GM19328 (cell line): ENCODE data around the gene PRKCE.

ENCODE experiments used
- ATAC-seq: cut with Tn5 transposase; IDR thresholded peaks from one replicate; pipeline ENCODE4 v1.9.1; 2021; ENCODE audit warnings: mild to moderate bottlenecking, moderate library complexity; ENCODE audit not compliant: unreplicated experiment

Gene PRKCE

DNA sequence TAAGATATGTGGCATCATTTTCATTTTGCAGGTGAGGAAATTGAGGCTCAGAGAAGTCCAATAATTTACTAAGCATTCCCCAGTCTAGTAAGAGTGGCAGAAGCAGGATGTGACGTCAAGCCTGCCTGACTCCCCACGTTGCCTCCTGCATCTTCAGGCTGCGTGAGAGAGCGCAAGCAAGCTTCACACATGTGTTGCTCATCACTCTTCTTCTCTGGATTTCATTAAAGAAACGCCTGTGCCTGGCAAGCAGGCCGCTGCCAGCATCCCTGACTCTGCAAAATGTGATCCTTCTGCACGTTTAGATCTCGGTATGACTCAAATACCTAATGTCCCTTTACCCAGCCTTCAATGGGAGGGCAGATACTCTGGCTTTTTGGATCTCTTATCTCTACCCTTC, 96.8 kb downstream of the PRKCE start:
- no peak for ATAC-seq

DNA sequence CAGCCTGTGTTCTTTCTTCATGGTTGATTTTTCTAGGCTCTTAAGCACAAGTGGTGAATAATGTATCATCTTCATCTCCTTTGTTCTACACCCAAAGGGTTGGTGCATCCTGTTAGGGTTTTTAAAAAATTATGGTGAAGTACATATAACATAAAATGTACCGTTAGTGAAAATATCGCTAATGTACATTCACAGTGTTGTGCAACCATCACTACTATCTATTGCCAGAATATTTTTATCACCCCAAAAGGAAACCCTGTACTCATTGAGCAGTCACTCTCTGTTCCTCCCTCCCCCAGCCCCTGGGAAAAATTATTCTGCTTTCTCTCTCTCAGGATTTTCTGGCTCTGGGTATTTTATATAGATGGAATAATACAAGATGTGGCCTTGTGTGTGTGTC, 98.5 kb downstream of the PRKCE start:
- no peak for ATAC-seq

DNA sequence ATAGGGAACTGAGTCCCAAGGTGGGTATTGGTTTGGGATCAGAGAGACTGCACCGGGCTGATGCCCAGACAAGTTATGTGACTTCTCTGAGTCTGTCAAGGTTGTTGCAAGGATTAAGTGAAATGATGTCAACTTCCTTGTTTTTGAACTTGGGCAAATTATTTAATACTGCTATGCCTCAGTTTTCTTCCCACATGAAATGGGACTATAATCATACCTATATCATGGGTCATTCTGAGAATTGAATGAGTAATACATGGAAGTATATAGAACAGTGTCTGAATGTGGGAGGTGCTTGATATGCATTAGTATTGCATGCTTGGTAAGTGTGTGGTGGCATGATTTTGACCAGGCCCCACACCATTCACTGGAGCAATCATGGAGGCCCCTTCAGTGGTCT, 99.0 kb downstream of the PRKCE start:
- ATAC-seq: no peak

DNA sequence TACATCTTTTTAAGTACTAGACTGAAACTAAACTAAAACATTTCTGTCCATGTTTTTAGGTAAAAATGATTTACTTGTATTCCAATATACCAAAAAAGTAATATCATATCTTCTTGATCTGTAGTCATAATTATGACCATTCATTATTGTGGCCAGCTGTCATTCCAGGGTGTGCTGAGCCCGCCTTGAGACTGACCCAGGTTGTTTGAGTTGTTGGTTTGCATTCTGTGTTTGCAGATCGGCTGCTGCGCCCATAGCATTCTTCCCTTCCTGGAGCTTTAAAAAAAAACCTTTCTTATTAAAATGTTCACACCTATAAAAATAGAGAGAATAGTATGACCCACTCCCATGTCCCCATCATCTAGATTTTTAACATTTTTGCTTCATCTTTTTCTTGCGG, 101.9 kb downstream of the PRKCE start:
- ATAC-seq: no peak

DNA sequence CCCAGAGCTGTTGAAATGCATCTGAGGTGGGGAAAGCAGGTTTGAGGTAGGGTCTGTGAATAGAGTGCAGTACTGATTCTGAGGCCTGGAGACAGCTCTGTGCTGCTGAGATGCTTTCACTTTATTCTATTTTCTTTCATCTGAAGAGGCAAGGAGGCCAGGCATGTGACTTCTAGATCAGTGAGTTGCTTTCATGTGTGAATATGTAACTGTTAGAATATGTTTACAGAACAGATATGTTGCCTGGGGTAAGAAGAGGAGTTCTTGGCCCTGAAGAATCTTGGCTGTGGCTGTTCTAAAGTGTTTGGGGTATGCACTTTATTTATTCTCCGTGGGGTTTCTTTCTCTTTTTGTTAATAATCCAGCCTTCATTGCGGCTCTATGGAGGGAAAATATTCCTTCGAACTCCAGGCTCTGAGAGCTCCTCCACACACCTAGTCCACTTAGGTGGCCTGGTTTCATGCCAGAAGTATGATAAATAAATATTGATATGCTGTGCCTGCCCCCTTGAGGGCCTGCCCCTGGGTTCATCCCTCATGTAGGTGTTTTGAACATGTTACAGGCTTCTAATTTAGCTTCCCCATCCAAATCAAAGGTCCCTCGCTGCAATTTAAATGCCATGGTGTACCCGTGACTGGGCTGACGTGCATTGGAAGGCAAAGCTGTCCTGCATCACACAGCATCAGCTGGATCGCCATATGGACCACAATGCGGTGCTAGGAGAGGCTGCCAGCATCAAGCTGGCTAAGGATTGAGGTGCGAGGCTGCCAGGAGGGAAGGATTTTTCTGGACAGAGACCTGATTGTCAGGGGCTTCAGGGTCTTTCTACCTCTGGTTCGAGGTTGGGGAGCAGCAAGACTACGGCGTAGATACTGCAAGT, 102.9 kb downstream of the PRKCE start:
- ATAC-seq: no peak

DNA sequence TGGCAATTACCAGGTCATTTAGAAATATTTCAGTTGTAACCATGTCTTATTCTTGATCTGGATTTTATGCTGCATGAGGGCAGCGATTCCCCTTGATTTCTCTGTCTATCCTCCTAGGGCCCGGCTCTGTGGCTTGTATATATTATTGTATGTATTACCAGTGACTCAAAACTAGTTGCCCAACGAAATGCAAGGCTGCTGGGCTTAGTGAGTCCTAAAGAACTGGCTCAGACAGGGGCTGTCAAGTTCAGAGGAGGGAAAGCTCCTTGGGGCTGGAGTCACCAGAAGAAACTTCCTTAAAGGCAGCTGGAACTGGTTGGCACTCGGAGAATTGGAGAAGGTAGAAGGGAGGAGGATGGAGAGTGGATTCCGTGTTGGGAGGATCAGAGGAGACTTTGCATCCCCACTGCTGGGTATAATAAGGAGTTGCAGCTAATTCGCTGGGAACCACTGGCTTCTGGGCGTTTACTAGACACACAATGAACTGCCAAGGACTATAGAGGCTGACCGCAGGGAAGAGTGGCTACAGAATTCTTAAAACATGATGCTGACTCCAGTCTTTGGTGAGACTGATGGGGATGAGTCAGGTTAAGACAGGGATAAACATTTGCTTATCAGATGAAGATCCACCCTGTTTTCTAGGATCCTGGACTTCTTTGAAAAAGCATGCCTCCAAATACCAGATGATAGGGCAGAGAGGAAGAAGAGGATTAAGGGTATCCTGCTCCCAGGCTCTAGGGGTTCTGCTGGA, 104.3 kb downstream of the PRKCE start:
- ATAC-seq: no peak

DNA sequence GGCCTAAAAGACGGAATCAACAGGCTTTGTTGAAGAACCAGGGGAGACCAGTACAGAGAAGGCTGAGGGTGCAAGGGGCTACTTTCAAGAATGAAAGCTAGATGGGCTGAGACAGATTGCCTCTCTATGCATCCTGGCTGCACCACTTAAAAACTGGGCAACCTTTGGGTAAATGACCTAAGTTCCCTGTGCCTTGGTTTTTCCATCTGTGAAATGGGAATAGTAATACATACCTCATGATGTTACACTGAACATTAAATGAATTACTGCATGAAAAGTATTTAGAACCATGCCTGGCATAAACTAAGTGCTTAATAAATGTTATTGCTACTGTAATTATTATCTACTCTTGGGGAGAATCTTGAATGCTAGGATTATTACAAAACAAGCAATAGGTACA, 106.5 kb downstream of the PRKCE start:
- ATAC-seq: no peak

DNA sequence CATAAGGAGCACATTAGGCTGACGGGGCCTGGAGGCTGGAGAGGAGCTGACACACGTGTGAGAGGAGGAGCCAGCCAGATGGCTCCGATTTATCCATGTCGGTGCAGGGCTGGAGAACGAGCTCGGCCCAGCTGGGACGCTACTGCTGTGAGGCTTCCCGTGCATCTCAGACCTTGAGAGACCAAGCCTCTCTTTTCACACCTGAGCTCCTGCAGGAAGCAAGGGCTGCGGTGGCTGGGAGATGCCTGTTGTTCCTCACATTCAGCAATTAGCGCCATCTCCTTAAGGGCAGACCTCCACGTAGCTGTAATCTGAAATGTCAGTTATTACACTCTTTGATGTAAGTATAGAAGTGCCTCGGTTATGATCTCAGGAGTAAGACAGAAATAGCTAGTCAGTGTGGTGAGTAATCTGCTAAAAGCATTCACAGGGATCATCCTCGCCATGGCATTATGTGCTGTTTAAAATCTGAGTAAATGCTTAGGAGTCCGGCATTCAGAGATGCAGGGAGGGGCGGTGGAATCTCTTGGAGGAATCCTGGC, 107.9 kb downstream of the PRKCE start:
- ATAC-seq: no peak

DNA sequence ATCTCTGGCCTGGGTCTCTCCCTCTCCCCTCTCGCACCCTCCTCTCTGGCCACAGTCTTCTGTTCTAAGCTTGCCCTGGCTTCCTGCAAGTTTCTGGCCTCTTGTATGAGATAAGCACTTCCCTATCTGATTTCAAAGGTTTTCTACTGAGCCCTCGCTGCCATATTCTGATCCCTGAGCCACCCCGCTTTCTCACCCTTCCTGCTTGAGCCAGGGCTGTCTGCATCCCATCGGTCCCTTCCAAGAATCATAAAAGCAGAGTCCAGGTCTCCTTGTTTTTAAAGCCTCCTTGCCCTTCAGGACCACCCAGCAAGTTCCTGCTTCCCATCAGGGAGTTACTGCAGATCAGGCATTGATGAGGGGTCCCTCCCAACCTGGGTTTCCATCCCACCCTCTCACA, 110.2 kb downstream of the PRKCE start:
- no peak for ATAC-seq

DNA sequence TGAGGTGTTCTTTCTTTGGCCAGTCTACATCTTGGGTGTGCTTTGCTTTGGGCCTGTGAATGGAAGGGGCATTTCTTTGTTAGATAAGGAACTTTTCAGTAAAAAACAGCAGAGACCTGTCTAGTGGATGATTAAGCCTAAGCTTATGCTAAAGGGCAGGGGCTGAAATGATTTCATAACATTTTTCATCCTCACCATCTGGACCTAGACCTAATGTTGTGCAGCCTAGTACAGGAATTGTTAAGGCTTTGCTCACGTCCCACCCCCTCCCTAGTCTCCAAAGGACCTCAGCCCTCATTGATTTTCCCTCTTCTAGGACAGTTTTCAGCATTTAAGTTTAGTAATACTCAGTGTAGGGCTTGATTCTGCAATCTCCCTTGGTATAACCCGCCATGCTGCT, 111.8 kb downstream of the PRKCE start:
- no peak for ATAC-seq

DNA sequence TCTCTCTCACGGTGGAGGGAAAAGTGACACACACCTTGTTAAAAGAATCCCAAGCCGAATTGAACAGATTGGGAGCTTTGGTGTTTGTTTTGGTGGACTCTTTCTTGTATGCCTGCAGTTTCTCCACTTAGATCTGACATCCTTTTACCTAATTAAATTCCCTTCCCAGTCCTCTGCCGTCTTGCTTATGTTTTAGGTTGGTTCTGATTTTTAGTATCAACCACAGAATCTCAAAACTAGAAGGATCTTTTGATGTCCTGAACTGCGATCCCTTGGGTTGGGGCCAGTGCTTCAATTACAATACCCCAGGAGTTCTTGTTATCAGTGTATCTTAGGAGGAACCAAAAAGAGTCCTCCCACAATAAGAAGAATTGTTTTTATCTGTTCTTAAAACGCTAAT, 112.3 kb downstream of the PRKCE start:
- ATAC-seq: no peak

DNA sequence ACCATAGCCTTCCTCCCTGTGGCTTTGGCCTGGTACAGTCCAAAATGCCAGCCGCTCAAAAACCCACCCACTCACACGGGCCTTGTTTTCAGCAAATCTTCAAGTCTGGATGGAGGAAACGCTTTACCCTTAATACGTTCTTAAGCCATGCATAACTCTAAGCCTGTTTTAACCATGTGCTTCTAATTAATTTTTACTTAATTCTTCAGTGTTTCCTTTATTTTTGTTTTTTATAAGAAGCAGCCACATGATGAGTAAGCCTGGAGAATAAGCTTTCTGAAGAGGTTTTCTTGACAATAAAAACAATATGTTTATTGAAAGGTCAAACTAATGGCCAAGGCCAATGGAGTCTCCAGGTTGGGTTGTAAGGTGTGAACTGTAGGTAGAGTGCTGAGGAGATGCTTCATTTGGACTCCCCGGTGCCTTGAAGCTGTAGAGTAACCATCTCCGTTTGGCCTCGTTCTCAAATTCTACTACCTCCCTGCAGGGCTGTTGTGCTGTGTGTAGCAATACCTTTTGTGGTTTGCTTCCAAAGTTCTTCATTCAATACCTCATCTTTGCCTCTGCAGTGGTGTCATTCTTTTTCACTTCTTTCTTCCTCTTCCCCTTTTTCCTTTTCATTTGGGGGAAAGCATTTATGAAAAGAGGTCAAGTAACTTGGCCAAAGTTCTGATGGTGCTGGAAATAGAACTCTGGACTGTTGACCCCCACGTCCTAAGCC, 113.7 kb downstream of the PRKCE start:
- ATAC-seq: no peak

DNA sequence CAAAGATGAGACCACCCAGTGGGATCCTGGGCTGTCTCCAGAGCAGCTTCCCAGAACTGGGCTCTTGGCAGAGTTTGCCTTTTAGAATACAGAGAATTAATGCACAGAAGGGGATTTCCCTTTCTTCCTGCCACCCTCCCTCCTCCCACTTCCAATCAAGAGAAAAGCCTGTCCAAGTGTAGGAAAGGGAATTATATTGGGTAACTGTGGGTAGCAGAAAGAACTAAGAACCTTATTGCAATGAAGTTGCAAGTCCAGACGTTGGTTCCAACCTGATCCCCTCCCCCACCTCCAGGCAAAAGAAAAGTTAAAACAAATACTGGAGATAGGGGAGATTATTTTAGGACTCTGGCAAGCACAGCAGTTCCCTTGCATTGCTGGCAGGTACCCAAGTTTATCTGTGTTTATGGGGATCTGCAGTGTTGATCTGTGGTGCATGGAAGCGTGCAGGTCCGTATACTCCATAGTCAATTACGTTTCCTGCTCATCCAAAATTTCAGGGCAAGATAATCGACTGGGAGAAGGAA, 114.3 kb downstream of the PRKCE start:
- no peak for ATAC-seq

DNA sequence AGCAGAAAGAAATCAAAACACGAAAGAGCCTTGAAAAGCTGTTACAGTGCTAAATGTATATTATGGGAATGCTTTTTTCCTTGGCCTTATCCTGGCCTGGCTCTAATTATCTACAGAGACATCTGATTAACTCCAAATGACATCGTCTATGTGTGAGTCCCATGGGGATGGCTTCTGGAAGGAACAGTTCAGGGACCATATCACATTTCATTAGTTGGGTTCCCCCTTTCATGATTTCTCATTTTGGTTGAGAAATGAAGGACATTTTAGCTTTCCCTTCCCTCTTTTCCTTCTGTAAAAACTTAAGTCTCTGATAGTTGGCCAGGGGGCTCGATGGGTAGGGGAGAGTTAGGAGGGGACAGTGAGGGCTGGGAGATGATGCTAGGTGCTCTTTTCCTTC, 116.7 kb downstream of the PRKCE start:
- no peak for ATAC-seq

DNA sequence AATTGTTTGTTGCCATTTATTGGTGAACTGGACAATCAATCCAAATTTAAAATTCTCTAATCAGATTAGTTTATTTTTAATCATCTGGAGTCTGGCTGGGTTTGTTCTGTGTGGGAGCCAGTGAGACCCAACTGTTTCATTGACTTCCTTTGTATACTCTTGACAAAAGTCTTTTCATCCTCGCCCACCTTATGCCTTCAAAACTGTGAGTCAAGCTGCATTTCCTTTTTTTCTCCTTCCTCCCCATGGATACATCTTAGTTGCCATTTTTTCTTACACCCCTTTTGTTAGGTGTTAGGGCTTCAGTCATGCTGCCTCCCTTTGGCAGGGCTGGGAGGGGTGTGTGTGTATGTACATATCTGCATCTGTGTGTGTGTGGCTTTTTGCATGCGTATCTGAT, 117.6 kb downstream of the PRKCE start:
- ATAC-seq: no peak

DNA sequence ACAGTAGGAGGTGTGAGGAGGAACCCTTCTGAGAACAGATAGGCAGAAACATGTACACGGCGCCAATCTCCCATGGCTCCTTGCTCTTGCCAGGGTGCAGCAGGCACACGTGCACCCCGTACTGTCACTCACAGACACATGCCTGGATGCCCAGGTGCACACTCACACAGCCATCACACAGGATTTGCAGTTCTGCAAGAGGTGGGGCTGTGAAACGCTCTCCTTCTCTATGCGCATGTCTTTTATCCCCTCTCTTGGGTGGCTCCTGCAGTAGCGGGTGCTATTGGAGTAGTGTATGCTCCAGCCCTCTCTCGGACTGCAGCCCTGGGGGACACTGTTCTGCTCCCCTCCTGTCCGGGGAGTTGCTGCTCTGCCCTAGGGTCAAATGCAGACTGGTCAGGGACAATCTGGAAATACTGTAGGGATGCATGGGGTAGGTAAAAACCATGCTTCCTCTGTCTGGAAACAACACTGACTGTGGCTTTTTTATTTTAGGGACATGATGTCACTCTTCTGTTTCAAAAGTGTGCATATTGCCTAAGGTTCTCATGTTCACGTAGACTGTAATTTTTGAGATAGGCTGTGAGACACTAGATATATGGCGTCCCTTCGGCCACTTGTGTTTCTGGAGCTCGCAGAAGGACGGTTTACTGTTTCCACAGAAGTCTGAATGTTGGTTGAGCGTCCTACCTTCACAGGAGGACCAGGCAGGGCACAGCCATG, 118.5 kb downstream of the PRKCE start:
- ATAC-seq: no peak

DNA sequence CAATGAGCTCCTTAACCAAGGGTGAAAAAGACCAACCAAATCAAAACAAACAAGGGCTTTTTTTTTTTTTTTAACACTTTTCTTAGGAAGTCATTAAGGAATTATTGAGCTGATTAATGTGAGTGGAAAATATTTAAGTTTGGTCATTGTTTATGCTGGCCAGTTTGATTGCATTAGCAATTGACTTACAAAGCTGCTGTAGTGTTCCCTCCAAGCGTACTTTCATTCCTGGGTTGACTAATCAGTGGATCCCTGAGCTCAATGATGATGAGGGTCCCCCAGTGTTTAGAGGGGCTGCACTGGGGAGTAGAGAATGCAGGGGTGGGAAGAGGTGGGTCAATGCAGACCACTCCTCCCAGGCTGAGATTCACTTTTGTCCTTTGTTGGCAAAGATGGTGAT, 119.3 kb downstream of the PRKCE start:
- no peak for ATAC-seq

DNA sequence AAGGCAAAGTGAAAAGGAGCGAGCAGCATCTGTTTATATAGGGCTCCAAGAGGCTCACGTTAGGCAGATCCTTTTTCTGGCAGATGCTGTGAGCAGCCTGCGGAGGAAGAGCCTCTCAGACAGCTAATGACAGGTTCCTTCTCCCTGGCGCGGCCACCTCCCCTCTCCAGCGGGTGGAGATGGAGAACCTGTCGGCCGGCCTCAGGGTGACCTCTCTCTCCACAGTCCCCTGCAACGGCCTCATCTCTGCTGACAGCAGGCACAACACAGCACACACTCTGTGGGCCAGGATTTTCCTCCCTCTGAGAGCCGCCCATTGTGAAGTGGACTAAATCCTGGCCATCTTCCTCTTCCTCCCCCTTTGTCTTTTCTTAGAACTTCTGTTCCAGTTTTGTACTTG, 119.8 kb downstream of the PRKCE start:
- ATAC-seq: no peak

DNA sequence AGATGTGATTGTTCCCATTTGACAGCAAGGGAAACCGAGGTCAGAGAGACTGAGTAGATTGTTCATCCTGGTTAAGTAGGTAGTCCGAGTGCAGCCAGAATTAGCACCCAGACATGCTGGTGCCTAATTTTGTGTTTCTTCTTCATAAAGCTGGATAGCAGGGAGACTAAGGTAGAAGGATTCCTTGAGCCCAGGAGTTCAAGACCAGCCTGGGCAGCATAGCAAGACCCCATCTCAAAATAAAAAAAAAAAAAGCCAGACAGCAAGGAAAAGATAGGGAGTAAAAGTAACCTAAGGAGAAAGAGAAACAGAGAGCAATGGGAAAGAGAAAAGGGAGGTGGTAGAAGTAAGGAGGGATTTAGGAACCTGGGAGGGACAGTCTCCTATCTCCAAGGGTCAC, 120.6 kb downstream of the PRKCE start:
- no peak for ATAC-seq

DNA sequence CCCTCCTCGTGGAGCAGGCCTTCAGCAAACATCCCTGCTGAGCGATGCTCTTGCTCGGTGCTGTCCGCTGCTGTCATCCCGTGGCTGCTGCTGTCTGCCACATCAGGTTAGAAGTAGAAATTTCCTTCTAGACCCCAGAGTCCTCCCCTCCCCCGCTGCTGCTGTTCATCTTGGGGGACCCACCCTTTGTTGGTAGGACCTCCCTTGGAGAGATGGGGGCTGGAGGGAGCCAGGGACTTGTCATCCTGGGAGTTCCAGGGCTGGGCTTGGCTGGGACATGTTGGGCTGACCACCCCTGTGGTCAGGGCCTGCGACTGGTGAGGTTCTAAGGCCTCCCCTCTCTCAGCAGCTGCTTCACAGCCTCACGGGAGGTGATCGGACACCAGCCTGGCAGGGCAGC, 122.4 kb downstream of the PRKCE start:
- ATAC-seq: no peak
